ENCODE measurements around the gene ELMOD1. TPM values are rescaled to one million over a fixed set of nuclear protein-coding genes. Genes with fewer than 3 reads are reported as not detected.
"Not testable (repeated sequence)": the region's sequence is repeated elsewhere in the genome, so short reads cannot be mapped to it uniquely, and the experiment has no call there.

ELMOD1 gene
- total RNA-seq, 6 donors from 2014 or later, result 0.15 to 2.3 (median 0.81) TPM; not detected in 2

GRCh38 chr11:107564877-107565218 is 26.1 kb upstream of the ELMOD1 start:
- peaks cover 12 to 28% (median 18%) of the 10 kb centered on the region in 4 donors for H3K4me1 ChIP-seq
- 5 to 11% methylated on average over 6 of the region's 6 CpGs for WGBS, 2 donors
- H3K4me3 ChIP-seq, result peak overlapping the region; percentile 87 to 92 (median 90)
- DNase-seq (no peak), ATAC-seq (ENCODE audit: low FRiP score in 2 of 2) (no peak)
- H3K27ac ChIP-seq, result peak overlapping the region; percentile 80 to 90 (median 86)
- H3K36me3 ChIP-seq, result peaks cover 0 to 5% (median 0%) of the 10 kb centered on the region in 4 donors
- no peaks in the 10 kb centered on the region for H3K27me3 ChIP-seq
- H3K9me3 ChIP-seq, result no peaks in the 10 kb centered on the region
- TF ChIP-seq CTCF (IDR thresholded peaks at IDR 0.05) (no peak), POLR2A (IDR thresholded peaks at IDR 0.05) (no peak), POLR2AphosphoS5 (IDR thresholded peaks at IDR 0.05) (no peak), EP300 (IDR thresholded peaks at IDR 0.05) (no peak)

DNA sequence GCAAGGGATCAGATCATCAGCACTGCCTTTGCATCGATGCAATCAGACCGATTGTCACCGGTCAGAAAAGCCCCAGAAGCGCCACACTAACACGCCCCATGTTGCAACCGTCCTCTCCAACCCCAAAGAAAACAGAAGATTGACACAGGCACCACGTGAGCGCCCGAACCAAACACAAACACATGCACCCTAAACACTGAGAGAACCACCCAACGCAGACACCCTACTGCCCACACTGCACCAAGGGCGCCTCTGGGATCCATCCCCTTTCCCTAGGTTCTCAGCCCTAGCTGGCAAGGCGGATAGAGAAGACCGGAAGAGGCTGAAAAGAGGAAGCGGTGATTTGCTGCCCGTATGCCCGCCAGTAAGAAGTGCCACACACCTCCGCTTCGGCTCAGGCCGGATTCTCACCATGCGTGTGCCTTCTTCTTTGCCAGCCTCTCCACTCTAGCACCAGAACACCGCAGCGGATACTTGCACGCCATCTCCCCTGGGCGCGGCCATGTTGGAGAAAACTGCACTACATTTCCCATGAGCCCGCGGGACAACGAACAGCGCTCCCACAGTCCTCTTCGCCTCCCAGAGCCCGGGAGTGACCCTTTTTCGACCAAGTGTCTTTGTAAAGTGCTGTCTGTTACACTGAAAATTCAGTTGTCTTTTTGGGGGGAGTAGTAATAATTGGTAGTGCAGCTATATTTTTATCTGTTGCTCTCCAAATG is 25.6 kb upstream of the ELMOD1 start, which contains the start of gene ALKBH8:
Gene ALKBH8, minus strand, starts transcription at position 517 of the 719 bp plus-strand sequence. CDS start 4,842 bp downstream, outside the sequence.
- peak within 1 kb of the TSS; percentile 80 to 90 (median 86) for H3K27ac ChIP-seq

GRCh38 chr11:107565955-107566501 is 24.9 kb upstream of the ELMOD1 start:
- not testable (repeated sequence) for H3K36me3 ChIP-seq; ATAC-seq (ENCODE audit: low FRiP score in 2 of 2); DNase-seq; H3K9me3 ChIP-seq; H3K27me3 ChIP-seq
- H3K4me3 ChIP-seq, result peak overlapping the region; percentile 87 to 92 (median 90)
- peak overlapping the region; percentile 80 to 90 (median 86) for H3K27ac ChIP-seq
- 62 to 70% methylated on average over 9 of the region's 9 CpGs for WGBS, 2 donors
- peaks cover 12 to 28% (median 18%) of the 10 kb centered on the region in 4 donors for H3K4me1 ChIP-seq

More for the DNA sequence above, 25.6 kb upstream of the ELMOD1 start, which contains the start of gene ALKBH8:
- Histone ChIP-seq H3K36me3 (no peaks in the 10 kb centered on the region), H3K4me1 (peaks cover 12 to 28% (median 18%) of the 10 kb centered on the region in 4 donors), H3K9me3 (no peaks in the 10 kb centered on the region), H3K4me3 (peak within 1 kb of the TSS; percentile 87 to 92 (median 90)), H3K27me3 (no peaks in the 10 kb centered on the region)
- TF ChIP-seq POLR2A (IDR thresholded peaks at IDR 0.05) (peak in 1 of 4 donors; percentile 30), POLR2AphosphoS5 (IDR thresholded peaks at IDR 0.05) (peak; percentile 8 to 24), CTCF (IDR thresholded peaks at IDR 0.05) (peak in 1 of 6 experiments; percentile 32), EP300 (IDR thresholded peaks at IDR 0.05) (no peak)
- ATAC-seq (ENCODE audit: low FRiP score in 2 of 2), result peak; percentile 92 to 97
- peak; percentile 56 to 81 for DNase-seq
- 0 to 1% methylated on average over 19 to 32 of the region's 32 CpGs for WGBS, 2 donors

DNA sequence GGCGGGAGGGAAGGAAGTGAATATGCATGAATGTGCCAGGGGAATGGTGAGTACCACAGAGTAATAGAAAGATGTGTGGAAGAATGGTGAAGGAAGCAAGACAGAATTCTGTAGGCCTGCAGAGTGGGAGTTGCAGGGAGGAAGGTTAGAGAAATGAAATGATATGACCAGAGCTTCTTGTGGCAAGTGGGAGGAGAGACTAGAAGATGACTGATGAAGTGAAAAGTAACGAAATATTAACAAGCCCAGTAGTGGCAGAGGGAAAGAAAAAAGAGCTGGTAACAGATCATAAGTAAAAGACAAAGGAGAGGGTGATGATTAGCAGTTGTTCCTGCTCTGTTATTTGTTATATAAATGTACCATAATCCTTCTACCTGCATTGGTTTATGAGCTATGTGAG is 24.4 kb upstream of the ELMOD1 start:
- DNase-seq (no peak), ATAC-seq (ENCODE audit: low FRiP score in 2 of 2) (no peak)
- Histone ChIP-seq H3K27ac (no peak overlapping the region), H3K4me1 (peaks cover 12 to 28% (median 18%) of the 10 kb centered on the region in 4 donors), H3K4me3 (no peak overlapping the region), H3K36me3 (no peaks in the 10 kb centered on the region), H3K9me3 (no peaks in the 10 kb centered on the region), H3K27me3 (no peaks in the 10 kb centered on the region)
- TF ChIP-seq POLR2A (IDR thresholded peaks at IDR 0.05) (no peak), EP300 (IDR thresholded peaks at IDR 0.05) (no peak), CTCF (IDR thresholded peaks at IDR 0.05) (no peak), POLR2AphosphoS5 (IDR thresholded peaks at IDR 0.05) (no peak)
- 84 to 90% methylated on average over 2 of the region's 2 CpGs for WGBS, 2 donors

DNA sequence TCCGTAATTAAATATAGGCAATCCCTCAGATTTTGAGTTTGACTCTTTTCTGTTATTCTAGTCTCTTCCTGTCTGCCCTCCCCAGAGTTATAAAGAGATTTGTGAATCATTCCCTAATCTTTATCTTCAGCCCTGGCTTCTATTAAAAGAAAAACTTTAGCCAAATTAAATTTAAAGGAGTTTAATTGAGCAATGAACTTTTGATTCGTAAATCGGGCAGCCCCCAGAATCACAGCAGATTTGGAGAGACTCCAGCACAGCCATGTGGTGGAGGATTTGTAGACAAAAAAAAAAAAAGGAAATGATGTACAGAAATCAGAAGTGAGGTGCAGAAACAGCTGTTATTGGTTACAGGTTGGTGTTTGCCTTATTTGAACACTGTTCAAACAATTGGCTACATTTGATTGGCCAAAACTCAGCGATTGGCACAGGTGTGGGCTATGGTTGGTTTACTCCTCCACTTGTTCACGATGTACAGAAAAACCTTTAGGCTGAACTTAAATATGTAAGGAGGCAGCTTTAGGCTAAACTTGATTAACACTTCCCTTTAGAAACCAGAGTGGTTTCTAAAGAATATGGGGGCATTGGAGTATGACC is 23.1 kb upstream of the ELMOD1 start:
- H3K4me1 ChIP-seq, result peaks cover 12 to 28% (median 18%) of the 10 kb centered on the region in 4 donors
- DNase-seq (no peak), ATAC-seq (ENCODE audit: low FRiP score in 2 of 2) (no peak)
- no peaks in the 10 kb centered on the region for H3K9me3 ChIP-seq
- no peaks in the 10 kb centered on the region for H3K36me3 ChIP-seq
- no peaks in the 10 kb centered on the region for H3K27me3 ChIP-seq
- 77% methylated on average over 5 of the region's 5 CpGs for WGBS, 2 donors
- H3K27ac ChIP-seq, result no peak overlapping the region
- H3K4me3 ChIP-seq, result no peak overlapping the region
- TF ChIP-seq POLR2A (IDR thresholded peaks at IDR 0.05), result no peak
- no peak for TF ChIP-seq CTCF (IDR thresholded peaks at IDR 0.05)
- no peak for TF ChIP-seq POLR2AphosphoS5 (IDR thresholded peaks at IDR 0.05)
- TF ChIP-seq EP300 (IDR thresholded peaks at IDR 0.05), result no peak
